Stimulated activated CD4-positive, alpha-beta T cell treated with anti-CD3 and anti-CD28 coated beads, TNF-alpha, amount 100 ng/mL, for 24 hours (primary cell): ENCODE measurements around the gene TYRP1.
"Not testable (repeated sequence)": the region's sequence is repeated elsewhere in the genome, so short reads cannot be mapped to it uniquely, and the experiment has no call there.

Source experiments
- DNase-seq, 3 experiments: peaks; one replicate each; pipeline ENCODE4 v3.0.0-alpha.2; 2020; ENCODE audit warnings: low read depth in 3 of 3

The TYRP1 gene

GRCh38 chr9:12693141-12693540 is at the start of gene TYRP1:
Gene TYRP1, plus strand, starts transcription at chr9:12693385. Its CDS starts 612 bp downstream, at chr9:12693997.
- DNase-seq = no peak

- DNase-seq = no peak
Observed at GRCh38 chr9:12643686-12644085, 49.5 kb upstream of the TYRP1 start.

GRCh38 chr9:12648925-12649324 is 44.3 kb upstream of the TYRP1 start:
- no peak for DNase-seq

- no peak for DNase-seq
Observed at GRCh38 chr9:12651125-12651524, 42.1 kb upstream of the TYRP1 start.

- DNase-seq = no peak
Observed at GRCh38 chr9:12652973-12653372, 40.2 kb upstream of the TYRP1 start.

GRCh38 chr9:12656803-12657202 is 36.4 kb upstream of the TYRP1 start:
- DNase-seq = no peak

- DNase-seq = no peak
Observed at GRCh38 chr9:12657233-12657632, 36.0 kb upstream of the TYRP1 start.

GRCh38 chr9:12657998-12658397 is 35.2 kb upstream of the TYRP1 start:
- DNase-seq = no peak

- no peak for DNase-seq
Observed at GRCh38 chr9:12658531-12659209, 34.5 kb upstream of the TYRP1 start.

- no peak for DNase-seq
Observed at GRCh38 chr9:12659220-12659619, 34.0 kb upstream of the TYRP1 start.

GRCh38 chr9:12666813-12667212 is 26.4 kb upstream of the TYRP1 start:
- no peak for DNase-seq

GRCh38 chr9:12667892-12668291 is 25.3 kb upstream of the TYRP1 start:
- DNase-seq = no peak

- no peak for DNase-seq
Observed at GRCh38 chr9:12670006-12670405, 23.2 kb upstream of the TYRP1 start.

GRCh38 chr9:12674961-12675360 is 18.2 kb upstream of the TYRP1 start:
- no peak for DNase-seq

- not testable (repeated sequence) for DNase-seq
Observed at GRCh38 chr9:12677462-12678126, 15.6 kb upstream of the TYRP1 start.

- no peak for DNase-seq
Observed at GRCh38 chr9:12680341-12680740, 12.8 kb upstream of the TYRP1 start.

- no peak for DNase-seq
Observed at GRCh38 chr9:12680757-12681156, 12.4 kb upstream of the TYRP1 start.

GRCh38 chr9:12681620-12682019 is 11.6 kb upstream of the TYRP1 start:
- DNase-seq = no peak

GRCh38 chr9:12684974-12685373 is 8.2 kb upstream of the TYRP1 start:
- DNase-seq = no peak

- DNase-seq = no peak
Observed at GRCh38 chr9:12689233-12689632, 4.0 kb upstream of the TYRP1 start.

GRCh38 chr9:12694013-12694412 is 828 bp downstream of the TYRP1 start:
- DNase-seq = no peak

GRCh38 chr9:12695474-12695873 is 2.3 kb downstream of the TYRP1 start:
- DNase-seq = no peak

- DNase-seq = no peak
Observed at GRCh38 chr9:12696931-12697622, 3.9 kb downstream of the TYRP1 start.
